Activated naive CD8-positive, alpha-beta T cell treated with anti-CD3 and anti-CD28 coated beads, Interleukin-2, amount 50 U/mL, for 16 hours (primary cell): Measurements from ENCODE around the gene PIRT.
"Not testable (repeated sequence)": the region's sequence is repeated elsewhere in the genome, so short reads cannot be mapped to it uniquely, and the experiment has no call there.

Experiments
- DNase-seq: peaks from one replicate; pipeline ENCODE4 v3.0.0-alpha.2; 2020; ENCODE audit warnings: low read depth, low spot score

The PIRT gene

GRCh38 chr17:10837921-10838320, at the start of gene PIRT:
PIRT (minus strand) TSS chr17:10838087; CDS start chr17:10825645, 12,442 bp downstream.
- no peak for DNase-seq

GRCh38 chr17:10881959-10882358, 44.1 kb upstream of the PIRT start:
- DNase-seq = no peak

- no peak for DNase-seq
Observed at GRCh38 chr17:10879190-10879836, 41.4 kb upstream of the PIRT start.

- no peak for DNase-seq
Observed at GRCh38 chr17:10875984-10876555, 38.2 kb upstream of the PIRT start.

- no peak for DNase-seq
Observed at GRCh38 chr17:10875430-10875851, 37.6 kb upstream of the PIRT start.

- DNase-seq = no peak
Observed at GRCh38 chr17:10871914-10872313, 34.0 kb upstream of the PIRT start.

- no peak for DNase-seq
Observed at GRCh38 chr17:10870336-10871050, 32.6 kb upstream of the PIRT start.

DNA sequence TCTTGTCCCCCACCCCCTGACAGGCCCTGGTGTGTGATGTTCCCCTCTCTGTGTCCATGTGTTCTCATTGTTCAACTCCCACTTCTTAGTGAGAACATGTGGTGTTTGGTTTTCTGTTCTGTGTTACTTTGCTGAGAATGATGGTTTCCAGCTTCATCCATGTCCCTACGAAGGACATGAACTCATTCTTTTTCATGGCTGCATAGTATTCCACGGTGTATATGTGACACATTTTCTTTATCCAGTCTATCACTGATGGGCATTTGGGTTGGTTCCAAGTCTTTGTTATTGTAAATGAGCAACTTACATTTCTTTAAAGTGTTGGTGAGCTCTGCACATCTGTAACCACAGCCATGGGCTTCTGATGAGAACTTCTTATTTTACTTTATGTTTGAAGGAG, 30.9 kb upstream of the PIRT start:
- not testable (repeated sequence) for DNase-seq

GRCh38 chr17:10859051-10859450, 21.2 kb upstream of the PIRT start:
- DNase-seq = no peak

- DNase-seq = no peak
Observed at GRCh38 chr17:10857976-10858375, 20.1 kb upstream of the PIRT start.

GRCh38 chr17:10846636-10847035, 8.7 kb upstream of the PIRT start:
- not testable (repeated sequence) for DNase-seq

DNA sequence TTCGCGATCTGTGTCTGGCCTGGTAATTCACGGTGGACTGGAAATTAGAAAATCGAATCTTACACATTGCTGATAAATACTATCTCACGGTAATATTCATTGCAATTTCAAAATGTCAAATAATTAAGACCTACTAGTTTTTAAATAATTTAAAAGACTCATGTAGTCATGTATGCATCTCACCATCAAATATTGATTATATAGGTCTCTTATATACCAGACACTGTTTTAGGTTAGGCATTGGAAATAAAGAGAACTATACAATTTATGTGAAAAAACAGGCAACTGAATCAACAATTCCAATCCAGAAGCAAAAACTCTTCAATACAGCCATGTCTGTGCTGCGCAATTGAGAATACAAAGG, 7.5 kb upstream of the PIRT start:
- no peak for DNase-seq

GRCh38 chr17:10844621-10845387, 6.9 kb upstream of the PIRT start:
- DNase-seq = peak; percentile 49

DNA sequence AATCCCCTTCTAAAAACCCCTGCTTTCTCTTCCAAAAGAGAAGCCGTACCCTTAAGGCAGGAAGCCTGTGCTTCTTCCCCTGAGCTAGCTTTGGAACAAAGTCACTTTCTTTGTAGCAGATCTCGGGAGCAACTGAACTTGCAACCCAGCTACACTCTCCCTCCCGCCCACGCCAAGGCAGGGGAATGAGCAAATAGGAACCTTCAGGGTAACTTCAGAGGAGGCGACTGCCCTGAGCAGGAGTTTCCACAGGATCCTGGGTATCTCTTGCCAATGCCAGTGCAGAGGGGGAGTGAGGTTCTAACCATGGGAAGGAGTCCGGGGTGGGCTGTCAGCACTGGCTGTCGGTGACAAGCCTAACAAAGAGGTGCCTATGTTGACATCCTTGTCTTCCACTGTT, 5.9 kb upstream of the PIRT start:
- no peak for DNase-seq

DNA sequence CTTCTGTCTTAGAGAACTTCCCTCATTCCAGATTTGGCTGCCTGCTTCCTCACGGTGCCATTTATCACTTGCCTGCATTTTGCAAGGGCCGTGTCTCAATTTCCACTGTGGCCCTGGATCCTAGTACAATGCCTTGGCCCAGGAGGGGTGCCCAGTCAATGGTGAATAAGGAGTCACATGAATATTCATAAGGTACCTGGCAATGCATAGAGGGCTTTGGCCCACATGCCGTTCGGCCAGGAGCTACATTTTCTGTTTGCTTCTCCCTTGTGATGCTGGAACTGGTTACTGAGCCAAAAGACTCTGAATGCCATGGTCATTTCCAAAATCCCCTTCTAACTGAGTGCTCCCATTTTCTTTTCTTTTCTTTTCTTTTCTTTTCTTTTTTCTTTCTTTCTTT, 4.8 kb upstream of the PIRT start:
- no peak for DNase-seq

- no peak for DNase-seq
Observed at GRCh38 chr17:10838682-10839081, 795 bp upstream of the PIRT start.

GRCh38 chr17:10836966-10837590, 809 bp downstream of the PIRT start:
- no peak for DNase-seq

GRCh38 chr17:10836145-10836544, 1.7 kb downstream of the PIRT start:
- DNase-seq = no peak

GRCh38 chr17:10831696-10832095, 6.2 kb downstream of the PIRT start:
- no peak for DNase-seq

- no peak for DNase-seq
Observed at GRCh38 chr17:10827898-10828552, 9.9 kb downstream of the PIRT start.

DNA sequence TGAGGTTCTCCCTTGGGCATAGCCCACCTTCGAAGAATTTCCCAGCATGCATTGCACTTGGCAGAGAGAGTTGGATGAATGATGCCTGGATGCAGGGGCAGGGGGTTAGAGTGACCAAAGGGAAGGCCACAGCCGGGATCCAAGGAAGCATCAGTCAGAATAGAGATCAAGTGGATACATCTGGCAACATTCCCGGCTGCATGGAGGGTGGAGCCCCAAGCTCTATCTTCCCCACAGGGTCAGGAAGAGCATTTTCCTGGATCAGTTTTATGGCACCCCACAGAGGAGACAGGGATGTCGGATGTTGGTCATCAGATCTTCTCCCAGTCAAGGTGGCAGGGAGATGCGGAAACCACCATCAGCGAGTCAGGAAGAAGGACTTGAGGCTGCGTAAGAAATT, 13.0 kb downstream of the PIRT start:
- DNase-seq = no peak
